ENCODE results near the gene GTPBP2. TPM values are rescaled to one million over a fixed set of nuclear protein-coding genes. Genes with fewer than 3 reads are reported as not detected.

GTPBP2 gene
- total and polyA plus RNA-seq, 10 donors: 29.6 to 100 (median 59.9) TPM

GRCh38 chr6:43648248-43648647, 19.2 kb upstream of the GTPBP2 start:
- peaks cover 0 to 7% (median 0%) of the 10 kb centered on the region in 6 donors for H3K36me3 ChIP-seq
- DNase-seq: no peak
- intact Hi-C loops (cut with DNase I; ENCODE audit: low total_unique reads): no loop called here
- no peaks in the 10 kb centered on the region for H3K9me3 ChIP-seq
- H3K27me3 ChIP-seq (replicated peaks in 1 of 7): no peaks in the 10 kb centered on the region
- H3K4me1 ChIP-seq: peaks cover 4 to 17% (median 14%) of the 10 kb centered on the region in 6 donors
- H3K27ac ChIP-seq: no peak overlapping the region
- TF ChIP-seq POLR2AphosphoS5 (IDR thresholded peaks at IDR 0.05): no peak
- TF ChIP-seq CTCF (IDR thresholded peaks at IDR 0.05 in 8 of 11, conservative IDR thresholded peaks at IDR 0.05 in 3 of 11): no peak
- TF ChIP-seq POLR2A (IDR thresholded peaks at IDR 0.05): no peak
- 92 to 99% (median 97%) methylated on average over 2 of the region's 2 CpGs for WGBS, 5 donors
- H3K4me3 ChIP-seq: no peak overlapping the region

- intact Hi-C loops (cut with DNase I; ENCODE audit: low total_unique reads): no loop called here
- H3K36me3 ChIP-seq: peaks cover 0 to 13% (median under 1%) of the 10 kb centered on the region in 6 donors
- DNase-seq: no peak
- WGBS, 5 donors: 85 to 96% (median 95%) methylated on average over 3 of the region's 3 CpGs
- TF ChIP-seq CTCF (IDR thresholded peaks at IDR 0.05 in 8 of 11, conservative IDR thresholded peaks at IDR 0.05 in 3 of 11) (no peak), POLR2AphosphoS5 (IDR thresholded peaks at IDR 0.05) (no peak), POLR2A (IDR thresholded peaks at IDR 0.05) (no peak)
- H3K9me3 ChIP-seq: no peaks in the 10 kb centered on the region
- H3K4me3 ChIP-seq: no peak overlapping the region
- peaks cover 4 to 17% (median 14%) of the 10 kb centered on the region in 6 donors for H3K4me1 ChIP-seq
- no peaks in the 10 kb centered on the region for H3K27me3 ChIP-seq (replicated peaks in 1 of 7)
- H3K27ac ChIP-seq: no peak overlapping the region
Observed at GRCh38 chr6:43647613-43648012, 18.5 kb upstream of the GTPBP2 start.

GRCh38 chr6:43645613-43645964, 16.5 kb upstream of the GTPBP2 start:
- WGBS, 5 donors: 12 to 19% (median 15%) methylated on average over 9 of the region's 9 CpGs
- Histone ChIP-seq H3K4me3 (peak overlapping the region; percentile 39 to 78 (median 52)), H3K36me3 (peaks cover 0 to 33% (median 21%) of the 10 kb centered on the region in 6 donors), H3K9me3 (no peaks in the 10 kb centered on the region), H3K27ac (peak overlapping the region in 6 of 8 donors; percentile 45 to 85 (median 78)), H3K4me1 (peaks cover 4 to 29% (median 14%) of the 10 kb centered on the region in 6 donors), H3K27me3 (replicated peaks in 1 of 7) (no peaks in the 10 kb centered on the region)
- no peak for DNase-seq
- TF ChIP-seq POLR2AphosphoS5 (IDR thresholded peaks at IDR 0.05) (no peak), POLR2A (IDR thresholded peaks at IDR 0.05) (no peak), CTCF (IDR thresholded peaks at IDR 0.05 in 8 of 11, conservative IDR thresholded peaks at IDR 0.05 in 3 of 11) (no peak)
- intact Hi-C loops (cut with DNase I; ENCODE audit: low total_unique reads): no loop called here

GRCh38 chr6:43644940-43645612, 16.0 kb upstream of the GTPBP2 start, which contains the start of gene RSPH9:
Gene RSPH9 (plus strand): TSS chr6:43645036. CDS start chr6:43645099, 63 bp downstream.
- TF ChIP-seq POLR2AphosphoS5 (IDR thresholded peaks at IDR 0.05) (peak in 2 of 3 donors; percentile 24 to 58), POLR2A (IDR thresholded peaks at IDR 0.05) (no peak), CTCF (IDR thresholded peaks at IDR 0.05 in 8 of 11, conservative IDR thresholded peaks at IDR 0.05 in 3 of 11) (no peak)
- Histone ChIP-seq H3K9me3 (no peaks in the 10 kb centered on the region), H3K4me1 (peaks cover 4 to 34% (median 14%) of the 10 kb centered on the region in 6 donors), H3K27ac (peak within 1 kb of the TSS in 7 of 8 donors; percentile 45 to 85 (median 74)), H3K36me3 (peaks cover 0 to 38% (median 26%) of the 10 kb centered on the region in 6 donors), H3K27me3 (replicated peaks in 1 of 7) (no peaks in the 10 kb centered on the region), H3K4me3 (peak within 1 kb of the TSS; percentile 39 to 78 (median 52))
- intact Hi-C loops (cut with DNase I; ENCODE audit: low total_unique reads): no loop called here
- 5 to 14% (median 6%) methylated on average over 38 to 52 of the region's 52 CpGs for WGBS, 5 donors
- peak; percentile 92 for DNase-seq
